GM12878 (cell line): Measurements from ENCODE around the gene NMUR1.
"Not testable (repeated sequence)": the region's sequence is repeated elsewhere in the genome, so short reads cannot be mapped to it uniquely, and the experiment has no call there.

Experiments used
- EZH2 ChIP-seq: IDR thresholded peaks from 2 replicates; pipeline ENCODE4 v1.6.1; 2012; ENCODE audit warnings: low read depth, mild to moderate bottlenecking, control low read depth, inconsistent platforms, low read length, borderline replicate concordance; ENCODE audit not compliant: control insufficient read depth
- POLR2A ChIP-seq: IDR thresholded peaks from 2 replicates; pipeline ENCODE4 v1.6.1; 2011; ENCODE audit warnings: low read depth, mild to moderate bottlenecking, low read length
- RFX5 ChIP-seq: IDR thresholded peaks from 2 replicates; pipeline ENCODE4 v1.6.1; 2011; ENCODE audit warnings: low read depth, low read length, improper control_type of control experiment
- TCF7 ChIP-seq: IDR thresholded peaks from 2 replicates; pipeline ENCODE4 v1.6.1; 2014; ENCODE audit warnings: antibody characterized with exemption, borderline replicate concordance
- ZNF274 ChIP-seq: IDR thresholded peaks from one replicate; pipeline ENCODE4 v1.8.0; 2011; ENCODE audit not compliant: insufficient read length, insufficient read depth
- TF ChIP-seq, protein P1 (sequence below), 3 experiments: IDR thresholded peaks in 2 of 3; conservative IDR thresholded peaks in 1 of 3; 2 replicates each; pipeline ENCODE4 v1.5.1; 2011; ENCODE audit warnings: low read depth in 3 of 3, low read length in 3 of 3, mild to moderate bottlenecking in 3 of 3, control low read depth in 2 of 3, moderate library complexity in 2 of 3, inconsistent platforms in 1 of 3, mixed read lengths in 1 of 3; ENCODE audit not compliant: control insufficient read depth in 2 of 3, insufficient read depth in 1 of 3; ENCODE audit errors: extremely low read depth in 1 of 3
- TF ChIP-seq, protein P2 (sequence below): fragments of 450-650 bp; IDR thresholded peaks from 2 replicates; pipeline ENCODE4 v1.6.1; 2017; ENCODE audit warnings: mild to moderate bottlenecking
- TF ChIP-seq, protein P3 (sequence below): IDR thresholded peaks from 2 replicates; pipeline ENCODE4 v1.6.1; 2012; ENCODE audit warnings: mild to moderate bottlenecking, low read depth, low read length

DNA sequence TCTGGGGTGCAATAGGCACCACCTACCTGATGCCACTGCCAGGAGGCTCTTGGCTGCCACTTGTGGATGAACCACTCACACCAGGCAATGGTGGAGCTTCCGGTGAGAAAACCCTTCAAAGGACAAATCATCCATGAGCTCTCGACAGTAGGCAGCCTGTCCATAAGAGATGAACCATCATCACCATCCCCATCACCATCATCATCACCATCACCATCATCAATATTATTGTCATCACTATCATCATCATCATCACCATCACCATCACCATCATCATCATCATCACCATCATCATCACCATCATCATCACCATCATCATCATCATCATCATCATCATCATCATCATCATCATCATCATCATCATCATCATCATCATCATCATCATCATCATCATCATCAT is 48.4 kb upstream of the NMUR1 start:
- TF ChIP-seq, protein P1, sequence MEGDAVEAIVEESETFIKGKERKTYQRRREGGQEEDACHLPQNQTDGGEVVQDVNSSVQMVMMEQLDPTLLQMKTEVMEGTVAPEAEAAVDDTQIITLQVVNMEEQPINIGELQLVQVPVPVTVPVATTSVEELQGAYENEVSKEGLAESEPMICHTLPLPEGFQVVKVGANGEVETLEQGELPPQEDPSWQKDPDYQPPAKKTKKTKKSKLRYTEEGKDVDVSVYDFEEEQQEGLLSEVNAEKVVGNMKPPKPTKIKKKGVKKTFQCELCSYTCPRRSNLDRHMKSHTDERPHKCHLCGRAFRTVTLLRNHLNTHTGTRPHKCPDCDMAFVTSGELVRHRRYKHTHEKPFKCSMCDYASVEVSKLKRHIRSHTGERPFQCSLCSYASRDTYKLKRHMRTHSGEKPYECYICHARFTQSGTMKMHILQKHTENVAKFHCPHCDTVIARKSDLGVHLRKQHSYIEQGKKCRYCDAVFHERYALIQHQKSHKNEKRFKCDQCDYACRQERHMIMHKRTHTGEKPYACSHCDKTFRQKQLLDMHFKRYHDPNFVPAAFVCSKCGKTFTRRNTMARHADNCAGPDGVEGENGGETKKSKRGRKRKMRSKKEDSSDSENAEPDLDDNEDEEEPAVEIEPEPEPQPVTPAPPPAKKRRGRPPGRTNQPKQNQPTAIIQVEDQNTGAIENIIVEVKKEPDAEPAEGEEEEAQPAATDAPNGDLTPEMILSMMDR (IDR thresholded peaks at IDR 0.05 in 2 of 3, conservative IDR thresholded peaks at IDR 0.05 in 1 of 3; ENCODE audit: control insufficient read depth in 2 of 3, extremely low read depth in 1 of 3, insufficient read depth in 1 of 3, low read depth in 3 of 3, low read length in 3 of 3) = not testable (repeated sequence)
- TF ChIP-seq RFX5, EZH2, POLR2A, TCF7, ZNF274: not testable (repeated sequence)
- TF ChIP-seq, protein P2, sequence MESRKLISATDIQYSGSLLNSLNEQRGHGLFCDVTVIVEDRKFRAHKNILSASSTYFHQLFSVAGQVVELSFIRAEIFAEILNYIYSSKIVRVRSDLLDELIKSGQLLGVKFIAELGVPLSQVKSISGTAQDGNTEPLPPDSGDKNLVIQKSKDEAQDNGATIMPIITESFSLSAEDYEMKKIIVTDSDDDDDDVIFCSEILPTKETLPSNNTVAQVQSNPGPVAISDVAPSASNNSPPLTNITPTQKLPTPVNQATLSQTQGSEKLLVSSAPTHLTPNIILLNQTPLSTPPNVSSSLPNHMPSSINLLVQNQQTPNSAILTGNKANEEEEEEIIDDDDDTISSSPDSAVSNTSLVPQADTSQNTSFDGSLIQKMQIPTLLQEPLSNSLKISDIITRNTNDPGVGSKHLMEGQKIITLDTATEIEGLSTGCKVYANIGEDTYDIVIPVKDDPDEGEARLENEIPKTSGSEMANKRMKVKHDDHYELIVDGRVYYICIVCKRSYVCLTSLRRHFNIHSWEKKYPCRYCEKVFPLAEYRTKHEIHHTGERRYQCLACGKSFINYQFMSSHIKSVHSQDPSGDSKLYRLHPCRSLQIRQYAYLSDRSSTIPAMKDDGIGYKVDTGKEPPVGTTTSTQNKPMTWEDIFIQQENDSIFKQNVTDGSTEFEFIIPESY = not testable (repeated sequence)
- TF ChIP-seq, protein P3, sequence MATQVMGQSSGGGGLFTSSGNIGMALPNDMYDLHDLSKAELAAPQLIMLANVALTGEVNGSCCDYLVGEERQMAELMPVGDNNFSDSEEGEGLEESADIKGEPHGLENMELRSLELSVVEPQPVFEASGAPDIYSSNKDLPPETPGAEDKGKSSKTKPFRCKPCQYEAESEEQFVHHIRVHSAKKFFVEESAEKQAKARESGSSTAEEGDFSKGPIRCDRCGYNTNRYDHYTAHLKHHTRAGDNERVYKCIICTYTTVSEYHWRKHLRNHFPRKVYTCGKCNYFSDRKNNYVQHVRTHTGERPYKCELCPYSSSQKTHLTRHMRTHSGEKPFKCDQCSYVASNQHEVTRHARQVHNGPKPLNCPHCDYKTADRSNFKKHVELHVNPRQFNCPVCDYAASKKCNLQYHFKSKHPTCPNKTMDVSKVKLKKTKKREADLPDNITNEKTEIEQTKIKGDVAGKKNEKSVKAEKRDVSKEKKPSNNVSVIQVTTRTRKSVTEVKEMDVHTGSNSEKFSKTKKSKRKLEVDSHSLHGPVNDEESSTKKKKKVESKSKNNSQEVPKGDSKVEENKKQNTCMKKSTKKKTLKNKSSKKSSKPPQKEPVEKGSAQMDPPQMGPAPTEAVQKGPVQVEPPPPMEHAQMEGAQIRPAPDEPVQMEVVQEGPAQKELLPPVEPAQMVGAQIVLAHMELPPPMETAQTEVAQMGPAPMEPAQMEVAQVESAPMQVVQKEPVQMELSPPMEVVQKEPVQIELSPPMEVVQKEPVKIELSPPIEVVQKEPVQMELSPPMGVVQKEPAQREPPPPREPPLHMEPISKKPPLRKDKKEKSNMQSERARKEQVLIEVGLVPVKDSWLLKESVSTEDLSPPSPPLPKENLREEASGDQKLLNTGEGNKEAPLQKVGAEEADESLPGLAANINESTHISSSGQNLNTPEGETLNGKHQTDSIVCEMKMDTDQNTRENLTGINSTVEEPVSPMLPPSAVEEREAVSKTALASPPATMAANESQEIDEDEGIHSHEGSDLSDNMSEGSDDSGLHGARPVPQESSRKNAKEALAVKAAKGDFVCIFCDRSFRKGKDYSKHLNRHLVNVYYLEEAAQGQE = not testable (repeated sequence)
